BJ (cell line): Measurements from ENCODE around the gene TXK. TPM values are rescaled to one million over a fixed set of nuclear protein-coding genes. Genes with fewer than 3 reads are reported as not detected.
A peak's percentile ranks its signal among the peaks of the same experiment; 100 is the strongest.

Experiments
- CTCF ChIA-PET: fragments of 350-600 bp; formaldehyde crosslinking; extraction: SDS; loops from one replicate; lab custom pipeline; 2021; ENCODE audit warnings: antibody characterized with exemption, inconsistent platforms; lab: Yijun Ruan, JAX
- POLR2A ChIA-PET: fragments of 300-600 bp; sonication (Branson Sonifier 250); formaldehyde crosslinking; extraction: SDS; loops from one replicate; lab custom pipeline; 2021; ENCODE audit warnings: antibody characterized with exemption; lab: Charles Lee
- DNase-seq: peaks from one replicate; pipeline ENCODE4 v3.0.0-alpha.2; 2011; ENCODE audit warnings: low read depth
- H3K27me3 ChIP-seq: 2 replicates; pipeline ENCODE4 v1.6.0; 2011; ENCODE audit warnings: low read length; ENCODE audit not compliant: control insufficient read depth, insufficient read depth
- H3K36me3 ChIP-seq: 2 replicates; pipeline ENCODE4 v1.5.1; 2011; ENCODE audit warnings: low read length; ENCODE audit not compliant: control insufficient read depth, insufficient read depth
- H3K4me3 ChIP-seq: 2 replicates; pipeline ENCODE4 v1.5.1; 2011; ENCODE audit warnings: low read depth, mild to moderate bottlenecking, control low read depth, low read length
- CTCF ChIP-seq: IDR thresholded peaks from 2 replicates; pipeline ENCODE4 v1.5.1; 2011; ENCODE audit warnings: low read depth, mild to moderate bottlenecking, control low read depth, inconsistent platforms, low read length, moderate library complexity; ENCODE audit not compliant: insufficient read depth
- polyA plus RNA-seq: library from polyadenylated mRNA; depleted of rRNA; stranded (reverse); fragments of >200 nt; gene quantifications from 2 replicates; pipeline ENCODE4 v1.2.3, GENCODE V29; 2011

Gene TXK
- polyA plus RNA-seq, 1 experiment: 0.10 TPM

GRCh38 chr4:48025005-48025404 lies 109.0 kb downstream of the TXK start:
- Histone ChIP-seq H3K4me3 (no peak overlapping the region), H3K27me3 (no peaks in the 10 kb centered on the region), H3K36me3 (no peaks in the 10 kb centered on the region)
- CTCF ChIA-PET: interaction anchor here (1.0 to 1.4 kb wide), 2 partner anchors 9 to 21 kb away, joined by 3 to 8 read pairs; no protein-coding TSS in a partner anchor
- TF ChIP-seq CTCF: no peak
- POLR2A ChIA-PET: no interaction called here
- peak; percentile 54 for DNase-seq

GRCh38 chr4:48024522-48024921 lies 109.5 kb downstream of the TXK start:
- TF ChIP-seq CTCF: no peak
- H3K4me3 ChIP-seq: no peak overlapping the region
- H3K27me3 ChIP-seq: no peaks in the 10 kb centered on the region
- no peaks in the 10 kb centered on the region for H3K36me3 ChIP-seq
- POLR2A ChIA-PET: no interaction called here
- CTCF ChIA-PET: interaction anchor here (0.6 to 1.1 kb wide), 3 partner anchors 9 to 230 kb away, joined by 3 to 5 read pairs (median 3); no protein-coding TSS in a partner anchor
- DNase-seq: no peak

GRCh38 chr4:48022192-48022799 lies 111.8 kb downstream of the TXK start:
- H3K36me3 ChIP-seq: no peaks in the 10 kb centered on the region
- DNase-seq: peak; percentile 38
- no peak overlapping the region for H3K4me3 ChIP-seq
- no peaks in the 10 kb centered on the region for H3K27me3 ChIP-seq
- ChIA-PET POLR2A (no interaction called here), CTCF (no interaction called here)
- TF ChIP-seq CTCF: no peak

- no peak for TF ChIP-seq CTCF
- no peak for DNase-seq
- H3K36me3 ChIP-seq: no peaks in the 10 kb centered on the region
- H3K4me3 ChIP-seq: no peak overlapping the region
- POLR2A ChIA-PET: no interaction called here
- H3K27me3 ChIP-seq: no peaks in the 10 kb centered on the region
- CTCF ChIA-PET: interaction anchor here (0.8 kb wide), 1 partner anchor 66 kb away, joined by 4 read pairs; no protein-coding TSS in a partner anchor
Observed at GRCh38 chr4:48021100-48021499, 113.0 kb downstream of the TXK start.

- TF ChIP-seq CTCF: no peak
- ChIA-PET POLR2A (no interaction called here), CTCF (interaction anchor here (0.7 to 2.0 kb wide), 5 partner anchors 10 to 69 kb away, joined by 3 to 10 read pairs (median 5); no protein-coding TSS in a partner anchor)
- H3K4me3 ChIP-seq: no peak overlapping the region
- no peaks in the 10 kb centered on the region for H3K36me3 ChIP-seq
- no peak for DNase-seq
- H3K27me3 ChIP-seq: no peaks in the 10 kb centered on the region
Observed at GRCh38 chr4:48018112-48018511, 115.9 kb downstream of the TXK start.
